K562 (cell line): ENCODE measurements around the gene SLC66A2.

ENCODE experiments used
- BRCA1 ChIP-seq, 2 experiments: fragments of 450-650 bp in 1 of 2; sonication (generic) in 1 of 2; formaldehyde crosslinking in 1 of 2; IDR thresholded peaks; 2 replicates each; pipeline versions ENCODE4 v1.5.0 to v1.6.1; 2017 to 2020; ENCODE audit warnings: mild to moderate bottlenecking in 1 of 2, missing genetic modification reagents in 1 of 2
- EP300 ChIP-seq: IDR thresholded peaks from 2 replicates; pipeline ENCODE4 v1.6.1; 2012; ENCODE audit warnings: low read length, improper control_type of control experiment
- HSF4 ChIP-seq: fragments of 250-450 bp; sonication (Bioruptor Pico); IDR thresholded peaks from 2 replicates; pipeline ENCODE4 v2.1.2; 2022; ENCODE audit warnings: mild to moderate bottlenecking, moderate library complexity, borderline replicate concordance
- JUNB ChIP-seq: fragments of 450-650 bp; formaldehyde crosslinking; conservative IDR thresholded peaks from 2 replicates; pipeline ENCODE4 v1.4.0; 2020; ENCODE audit warnings: mild to moderate bottlenecking
- POLR2A ChIP-seq: fragments of 450-650 bp; conservative IDR thresholded peaks from 2 replicates; pipeline ENCODE4 v1.6.1; 2016
- SAFB ChIP-seq: fragments of 200-400 bp; formaldehyde crosslinking; IDR thresholded peaks from 2 replicates; pipeline ENCODE4 v1.6.1; 2017; ENCODE audit warnings: low read depth, low read length, borderline replicate concordance
- TF ChIP-seq, protein P1 (sequence below), 3 experiments: IDR thresholded peaks in 2 of 3; conservative IDR thresholded peaks in 1 of 3; 2 replicates each; pipeline ENCODE4 v1.5.1; 2011 to 2012; ENCODE audit warnings: low read length in 3 of 3, mild to moderate bottlenecking in 3 of 3, control low read depth in 2 of 3, improper control_type of control experiment in 1 of 3, inconsistent platforms in 1 of 3, low read depth in 1 of 3, mixed read lengths in 1 of 3, moderate library complexity in 1 of 3; ENCODE audit not compliant: insufficient read depth in 2 of 3

DNA sequence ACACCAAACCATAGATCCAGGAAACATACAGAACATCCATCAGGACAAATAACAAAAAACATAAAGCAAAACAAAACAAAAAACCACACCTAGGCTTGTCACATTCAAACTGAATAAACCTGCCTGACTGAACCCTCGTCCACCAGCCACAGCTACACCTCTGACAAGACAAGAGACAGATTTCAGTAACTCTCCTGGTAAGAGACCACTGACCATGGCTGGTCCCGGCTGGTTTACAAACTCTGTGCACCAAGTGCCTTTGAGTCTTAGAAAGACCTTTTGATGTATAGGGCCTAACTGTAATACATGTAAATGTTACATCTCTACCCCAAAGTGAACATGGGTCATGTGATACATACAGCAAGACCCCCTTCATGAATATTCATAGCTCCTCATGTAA is 4.8 kb upstream of the SLC66A2 start:
- TF ChIP-seq POLR2A (no peak), JUNB (CRISPR knock-in tag) (no peak), SAFB (no peak), EP300 (no peak), HSF4 (CRISPR knock-in tag) (no peak), BRCA1 (IDR thresholded peaks at IDR 0.05) (no peak), BRCA1 (CRISPR knock-in tag; IDR thresholded peaks at IDR 0.05) (no peak)
- TF ChIP-seq, protein P1, sequence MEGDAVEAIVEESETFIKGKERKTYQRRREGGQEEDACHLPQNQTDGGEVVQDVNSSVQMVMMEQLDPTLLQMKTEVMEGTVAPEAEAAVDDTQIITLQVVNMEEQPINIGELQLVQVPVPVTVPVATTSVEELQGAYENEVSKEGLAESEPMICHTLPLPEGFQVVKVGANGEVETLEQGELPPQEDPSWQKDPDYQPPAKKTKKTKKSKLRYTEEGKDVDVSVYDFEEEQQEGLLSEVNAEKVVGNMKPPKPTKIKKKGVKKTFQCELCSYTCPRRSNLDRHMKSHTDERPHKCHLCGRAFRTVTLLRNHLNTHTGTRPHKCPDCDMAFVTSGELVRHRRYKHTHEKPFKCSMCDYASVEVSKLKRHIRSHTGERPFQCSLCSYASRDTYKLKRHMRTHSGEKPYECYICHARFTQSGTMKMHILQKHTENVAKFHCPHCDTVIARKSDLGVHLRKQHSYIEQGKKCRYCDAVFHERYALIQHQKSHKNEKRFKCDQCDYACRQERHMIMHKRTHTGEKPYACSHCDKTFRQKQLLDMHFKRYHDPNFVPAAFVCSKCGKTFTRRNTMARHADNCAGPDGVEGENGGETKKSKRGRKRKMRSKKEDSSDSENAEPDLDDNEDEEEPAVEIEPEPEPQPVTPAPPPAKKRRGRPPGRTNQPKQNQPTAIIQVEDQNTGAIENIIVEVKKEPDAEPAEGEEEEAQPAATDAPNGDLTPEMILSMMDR (IDR thresholded peaks at IDR 0.05 in 2 of 3, conservative IDR thresholded peaks at IDR 0.05 in 1 of 3; ENCODE audit: insufficient read depth in 2 of 3, low read depth in 1 of 3, low read length in 3 of 3) = no peak
